ENCODE measurements around the gene ARL8A. TPM values are rescaled to one million over a fixed set of nuclear protein-coding genes. Genes with fewer than 3 reads are reported as not detected.

Gene ARL8A
- total RNA-seq, 4 donors from 2014 or later = 41.1 to 60.8 (median 53.6) TPM

DNA sequence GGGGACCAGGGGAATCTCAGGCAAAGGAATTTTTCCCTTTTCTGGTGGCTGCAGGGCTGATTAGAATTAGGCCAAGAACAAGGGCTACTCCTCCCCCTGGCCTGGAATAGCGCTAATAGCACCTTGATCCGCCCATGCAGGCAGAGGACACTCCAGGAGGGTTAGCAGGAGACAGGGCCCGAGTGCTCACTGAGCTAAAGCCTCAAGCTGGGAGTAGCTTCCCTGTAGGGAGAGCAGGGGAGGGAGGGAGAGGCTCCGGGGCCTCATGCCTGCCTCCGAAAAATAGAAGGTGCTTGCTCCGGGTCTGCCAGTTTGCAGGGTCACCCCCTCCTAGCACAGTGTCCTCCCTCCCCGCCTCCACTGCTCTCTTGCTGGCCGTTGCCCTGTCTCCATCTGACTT is 12.1 kb upstream of the ARL8A start:
- Histone ChIP-seq H3K27ac (replicated peaks in 1 of 4) (no peak overlapping the region), H3K4me3 (no peak overlapping the region), H3K9me3 (no peaks in the 10 kb centered on the region), H3K36me3 (no peaks in the 10 kb centered on the region), H3K27me3 (peaks cover 0 to 20% (median 0%) of the 10 kb centered on the region in 4 donors), H3K4me1 (peaks cover 0 to 11% (median 9%) of the 10 kb centered on the region in 4 donors)
- DNase-seq (ENCODE audit: extremely low spot score) = no peak
- WGBS = 78% methylated on average over 8 of the region's 8 CpGs
- intact Hi-C loops (cut with DNase I) = no loop called here
- TF ChIP-seq POLR2A (IDR thresholded peaks at IDR 0.05; ENCODE audit: low read depth) (no peak), EP300 (IDR thresholded peaks at IDR 0.05) (no peak), POLR2AphosphoS5 (IDR thresholded peaks at IDR 0.05) (no peak)
- TF ChIP-seq, protein P1, sequence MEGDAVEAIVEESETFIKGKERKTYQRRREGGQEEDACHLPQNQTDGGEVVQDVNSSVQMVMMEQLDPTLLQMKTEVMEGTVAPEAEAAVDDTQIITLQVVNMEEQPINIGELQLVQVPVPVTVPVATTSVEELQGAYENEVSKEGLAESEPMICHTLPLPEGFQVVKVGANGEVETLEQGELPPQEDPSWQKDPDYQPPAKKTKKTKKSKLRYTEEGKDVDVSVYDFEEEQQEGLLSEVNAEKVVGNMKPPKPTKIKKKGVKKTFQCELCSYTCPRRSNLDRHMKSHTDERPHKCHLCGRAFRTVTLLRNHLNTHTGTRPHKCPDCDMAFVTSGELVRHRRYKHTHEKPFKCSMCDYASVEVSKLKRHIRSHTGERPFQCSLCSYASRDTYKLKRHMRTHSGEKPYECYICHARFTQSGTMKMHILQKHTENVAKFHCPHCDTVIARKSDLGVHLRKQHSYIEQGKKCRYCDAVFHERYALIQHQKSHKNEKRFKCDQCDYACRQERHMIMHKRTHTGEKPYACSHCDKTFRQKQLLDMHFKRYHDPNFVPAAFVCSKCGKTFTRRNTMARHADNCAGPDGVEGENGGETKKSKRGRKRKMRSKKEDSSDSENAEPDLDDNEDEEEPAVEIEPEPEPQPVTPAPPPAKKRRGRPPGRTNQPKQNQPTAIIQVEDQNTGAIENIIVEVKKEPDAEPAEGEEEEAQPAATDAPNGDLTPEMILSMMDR (IDR thresholded peaks at IDR 0.05) = no peak

DNA sequence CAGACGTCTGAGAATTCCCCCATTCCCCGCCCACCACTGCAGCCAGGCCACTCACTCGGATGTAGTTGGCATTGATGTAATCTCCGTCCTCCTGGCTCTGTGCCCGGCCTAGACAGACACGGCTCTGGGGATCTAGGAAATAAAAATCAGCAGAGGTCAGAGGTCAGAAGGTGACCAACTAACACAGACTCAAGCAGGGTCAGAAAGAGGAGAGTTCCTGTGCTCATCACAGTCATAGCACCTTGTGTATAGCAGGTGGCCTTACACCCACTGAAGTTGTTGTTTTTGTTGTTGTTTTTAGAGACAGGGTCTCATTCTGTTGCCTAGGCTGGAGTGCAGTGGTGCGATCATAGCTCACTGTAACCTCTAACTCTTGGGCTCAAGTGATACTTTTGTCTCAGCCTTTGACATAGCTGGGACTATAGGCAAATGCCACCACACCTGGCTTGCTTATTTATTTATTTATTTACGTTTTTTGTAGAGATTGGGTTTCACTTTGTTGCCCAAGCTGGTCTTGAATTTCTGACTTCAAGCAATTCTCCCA is 11.0 kb upstream of the ARL8A start:
- 40% methylated on average over 5 of the region's 8 CpGs for WGBS
- no peaks in the 10 kb centered on the region for H3K36me3 ChIP-seq
- intact Hi-C loops (cut with DNase I) = no loop called here
- peaks cover 0 to 20% (median 0%) of the 10 kb centered on the region in 4 donors for H3K27me3 ChIP-seq
- TF ChIP-seq, protein P1 (IDR thresholded peaks at IDR 0.05) = no peak
- TF ChIP-seq EP300 (IDR thresholded peaks at IDR 0.05) (no peak), POLR2A (IDR thresholded peaks at IDR 0.05; ENCODE audit: low read depth) (no peak), POLR2AphosphoS5 (IDR thresholded peaks at IDR 0.05) (no peak)
- no peak for DNase-seq (ENCODE audit: extremely low spot score)
- H3K4me1 ChIP-seq = peaks cover 0 to 11% (median 9%) of the 10 kb centered on the region in 4 donors
- no peak overlapping the region for H3K27ac ChIP-seq (replicated peaks in 1 of 4)
- H3K9me3 ChIP-seq = no peaks in the 10 kb centered on the region
- no peak overlapping the region for H3K4me3 ChIP-seq

DNA sequence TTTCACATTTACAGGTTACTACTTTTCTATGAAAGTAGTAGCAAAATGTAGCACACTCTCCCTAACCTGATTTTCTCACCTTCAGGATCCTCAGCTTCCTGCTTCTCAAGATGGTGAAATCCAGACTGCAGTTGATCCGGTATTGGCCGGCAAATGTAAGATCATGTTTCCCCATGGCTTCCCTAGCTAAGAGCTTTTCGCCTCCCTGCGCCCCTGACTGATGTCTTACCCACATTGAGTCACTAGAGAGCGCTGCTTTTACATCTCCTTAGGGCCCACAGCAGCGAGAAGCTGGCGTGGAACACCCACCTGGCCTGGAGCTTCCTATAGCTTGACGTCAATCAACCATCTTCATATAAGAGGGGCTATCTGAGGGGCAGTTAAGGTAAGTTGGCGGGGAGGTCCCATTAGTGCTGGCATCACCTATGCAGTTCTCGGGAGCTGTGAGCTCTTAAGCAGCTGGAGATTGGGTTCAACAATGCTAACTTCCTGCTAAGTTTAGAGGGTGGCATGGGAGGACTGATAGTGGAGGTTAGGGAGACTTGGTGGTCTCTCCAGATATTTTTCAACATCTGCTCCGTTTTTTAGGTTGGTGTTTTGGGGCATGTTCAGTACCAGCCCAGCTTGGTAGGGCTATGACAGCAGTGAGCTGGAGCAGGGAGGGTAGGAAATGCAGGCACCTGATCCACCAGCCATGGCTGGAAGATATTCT is 10.4 kb upstream of the ARL8A start:
- DNase-seq (ENCODE audit: extremely low spot score) = no peak
- TF ChIP-seq, protein P1 (IDR thresholded peaks at IDR 0.05) = peak in 1 of 3 experiments; percentile 37
- TF ChIP-seq EP300 (IDR thresholded peaks at IDR 0.05) = no peak
- no peak for TF ChIP-seq POLR2A (IDR thresholded peaks at IDR 0.05; ENCODE audit: low read depth)
- Histone ChIP-seq H3K9me3 (no peaks in the 10 kb centered on the region), H3K4me3 (no peak overlapping the region), H3K27me3 (peaks cover 0 to 14% (median 0%) of the 10 kb centered on the region in 4 donors), H3K36me3 (no peaks in the 10 kb centered on the region), H3K4me1 (peaks cover 0 to 11% (median 8%) of the 10 kb centered on the region in 4 donors), H3K27ac (replicated peaks in 1 of 4) (no peak overlapping the region)
- intact Hi-C loops (cut with DNase I) = no loop called here
- WGBS = 47% methylated on average over 10 of the region's 11 CpGs

DNA sequence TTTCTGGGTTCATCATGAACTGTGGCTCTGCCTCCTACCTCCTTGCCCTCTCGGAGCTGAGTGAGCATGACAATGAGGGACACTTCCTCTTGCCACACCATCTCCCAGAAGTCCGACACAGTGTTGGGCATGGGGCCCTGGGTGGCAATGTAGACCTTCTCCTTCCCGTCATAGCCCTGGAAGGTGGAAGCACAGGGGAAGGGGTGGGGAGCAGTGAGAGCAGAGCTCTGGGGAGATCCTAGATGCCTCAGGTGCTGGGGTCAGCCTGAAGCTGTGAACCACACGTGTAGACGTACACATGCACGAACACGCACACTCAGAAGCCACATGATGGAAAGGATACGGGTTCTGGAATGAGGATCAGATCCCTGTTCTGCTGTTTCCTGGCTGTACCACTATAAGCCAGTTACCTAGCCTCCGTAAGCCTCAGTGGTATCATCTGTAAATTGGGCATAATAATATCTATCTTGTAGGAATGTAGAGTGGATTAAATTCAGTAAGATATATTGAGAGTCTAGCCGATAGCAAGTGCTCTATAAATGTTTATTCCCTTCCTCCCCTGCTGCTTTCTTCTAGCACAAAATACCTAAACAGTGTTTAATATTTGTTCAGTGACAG is 9.7 kb upstream of the ARL8A start:
- Histone ChIP-seq H3K4me1 (peaks cover 0 to 11% (median 8%) of the 10 kb centered on the region in 4 donors), H3K9me3 (no peaks in the 10 kb centered on the region), H3K27me3 (peaks cover 0 to 12% (median 0%) of the 10 kb centered on the region in 4 donors), H3K4me3 (no peak overlapping the region), H3K27ac (replicated peaks in 1 of 4) (no peak overlapping the region), H3K36me3 (no peaks in the 10 kb centered on the region)
- intact Hi-C loops (cut with DNase I) = no loop called here
- 83% methylated on average over 10 of the region's 10 CpGs for WGBS
- DNase-seq (ENCODE audit: extremely low spot score) = no peak
- TF ChIP-seq POLR2AphosphoS5 (IDR thresholded peaks at IDR 0.05) = no peak
- TF ChIP-seq EP300 (IDR thresholded peaks at IDR 0.05) = no peak
- TF ChIP-seq POLR2A (IDR thresholded peaks at IDR 0.05; ENCODE audit: low read depth) = no peak
- TF ChIP-seq, protein P1 (IDR thresholded peaks at IDR 0.05) = no peak
